ENCODE data around the gene DNAH10.

DNA sequence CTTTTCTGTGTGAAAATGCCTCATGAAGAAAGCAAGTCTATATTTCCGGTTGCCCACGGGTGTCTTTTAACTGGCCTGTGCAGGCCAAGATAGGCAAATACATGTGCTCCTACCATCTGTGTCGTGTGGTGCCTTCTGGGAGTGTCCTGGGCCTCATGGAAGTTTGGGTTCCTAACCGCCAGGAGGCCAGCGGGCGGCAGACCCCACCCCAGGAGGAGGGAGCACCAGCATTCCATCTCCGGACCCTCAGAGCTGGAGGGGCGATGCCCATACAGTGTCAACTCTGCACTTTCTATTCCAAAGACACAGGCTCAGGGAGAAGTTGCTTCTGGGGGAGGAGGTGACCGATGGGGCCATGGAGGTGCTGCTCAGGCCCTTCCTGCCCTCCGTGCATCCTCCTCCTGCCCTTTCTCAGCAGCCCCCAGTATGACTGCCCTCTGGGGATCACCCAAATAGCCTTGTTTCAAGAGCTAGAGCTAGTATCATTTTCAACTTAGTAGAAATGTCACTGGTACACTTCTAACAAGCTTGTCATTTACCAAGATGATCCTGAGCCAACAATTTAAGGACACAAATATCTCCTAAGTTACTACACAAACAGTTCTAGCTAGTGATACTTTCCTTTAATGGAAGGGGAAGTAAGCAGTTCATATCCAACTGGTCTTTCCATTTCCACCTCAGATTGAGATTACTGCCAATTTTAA lies 192.7 kb downstream of the DNAH10 start:
- TF ChIP-seq, protein P1, sequence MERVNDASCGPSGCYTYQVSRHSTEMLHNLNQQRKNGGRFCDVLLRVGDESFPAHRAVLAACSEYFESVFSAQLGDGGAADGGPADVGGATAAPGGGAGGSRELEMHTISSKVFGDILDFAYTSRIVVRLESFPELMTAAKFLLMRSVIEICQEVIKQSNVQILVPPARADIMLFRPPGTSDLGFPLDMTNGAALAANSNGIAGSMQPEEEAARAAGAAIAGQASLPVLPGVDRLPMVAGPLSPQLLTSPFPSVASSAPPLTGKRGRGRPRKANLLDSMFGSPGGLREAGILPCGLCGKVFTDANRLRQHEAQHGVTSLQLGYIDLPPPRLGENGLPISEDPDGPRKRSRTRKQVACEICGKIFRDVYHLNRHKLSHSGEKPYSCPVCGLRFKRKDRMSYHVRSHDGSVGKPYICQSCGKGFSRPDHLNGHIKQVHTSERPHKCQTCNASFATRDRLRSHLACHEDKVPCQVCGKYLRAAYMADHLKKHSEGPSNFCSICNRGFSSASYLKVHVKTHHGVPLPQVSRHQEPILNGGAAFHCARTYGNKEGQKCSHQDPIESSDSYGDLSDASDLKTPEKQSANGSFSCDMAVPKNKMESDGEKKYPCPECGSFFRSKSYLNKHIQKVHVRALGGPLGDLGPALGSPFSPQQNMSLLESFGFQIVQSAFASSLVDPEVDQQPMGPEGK (CRISPR knock-in tag; IDR thresholded peaks at IDR 0.05; ENCODE audit: borderline replicate concordance), result no peak
- TF ChIP-seq ZFP3 (CRISPR knock-in tag; IDR thresholded peaks at IDR 0.05) (no peak), ISL1 (CRISPR knock-in tag; IDR thresholded peaks at IDR 0.05) (no peak), RARB (CRISPR knock-in tag; IDR thresholded peaks at IDR 0.05) (no peak), ARNTL (CRISPR knock-in tag; IDR thresholded peaks at IDR 0.05; ENCODE audit: borderline replicate concordance, low read depth) (no peak), ZFP30 (CRISPR knock-in tag; IDR thresholded peaks at IDR 0.05) (no peak), SNAI2 (CRISPR knock-in tag; IDR thresholded peaks at IDR 0.05) (no peak), CSDC2 (CRISPR knock-in tag; IDR thresholded peaks at IDR 0.05) (no peak), OSR1 (CRISPR knock-in tag; IDR thresholded peaks at IDR 0.05) (no peak), BACH2 (CRISPR knock-in tag; IDR thresholded peaks at IDR 0.05; ENCODE audit: borderline replicate concordance) (no peak), PPARA (CRISPR knock-in tag; IDR thresholded peaks at IDR 0.05; ENCODE audit: borderline replicate concordance) (no peak)
- TF ChIP-seq, protein P2, sequence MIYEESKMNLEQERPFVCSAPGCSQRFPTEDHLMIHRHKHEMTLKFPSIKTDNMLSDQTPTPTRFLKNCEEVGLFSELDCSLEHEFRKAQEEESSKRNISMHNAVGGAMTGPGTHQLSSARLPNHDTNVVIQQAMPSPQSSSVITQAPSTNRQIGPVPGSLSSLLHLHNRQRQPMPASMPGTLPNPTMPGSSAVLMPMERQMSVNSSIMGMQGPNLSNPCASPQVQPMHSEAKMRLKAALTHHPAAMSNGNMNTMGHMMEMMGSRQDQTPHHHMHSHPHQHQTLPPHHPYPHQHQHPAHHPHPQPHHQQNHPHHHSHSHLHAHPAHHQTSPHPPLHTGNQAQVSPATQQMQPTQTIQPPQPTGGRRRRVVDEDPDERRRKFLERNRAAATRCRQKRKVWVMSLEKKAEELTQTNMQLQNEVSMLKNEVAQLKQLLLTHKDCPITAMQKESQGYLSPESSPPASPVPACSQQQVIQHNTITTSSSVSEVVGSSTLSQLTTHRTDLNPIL (CRISPR knock-in tag; IDR thresholded peaks at IDR 0.05; ENCODE audit: low read depth), result no peak
